ENCODE results near the gene DNAH5.

DNA sequence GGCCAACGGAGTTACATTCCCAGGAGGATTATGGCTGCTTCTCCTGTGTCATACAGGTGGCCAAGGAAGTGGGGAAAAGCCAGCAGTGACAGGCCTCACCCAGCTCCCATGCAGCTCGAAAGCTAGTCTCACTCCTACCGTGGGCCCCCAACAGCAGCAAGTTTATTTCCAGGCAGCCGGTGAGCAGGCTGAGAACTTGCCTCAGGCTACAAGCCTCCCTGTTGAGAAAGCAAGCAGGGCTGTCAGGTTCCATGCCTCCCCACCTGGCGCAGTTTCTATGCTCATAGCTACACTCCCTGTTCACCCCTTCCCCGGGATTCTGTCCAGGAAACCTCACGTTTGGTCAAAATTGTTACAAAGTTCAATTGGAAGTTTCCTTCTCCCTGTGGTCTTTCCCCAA lies 27.5 kb upstream of the DNAH5 start:
- TF ChIP-seq CTCF (IDR thresholded peaks at IDR 0.05): no peak
- no peak for TF ChIP-seq POLR2A (IDR thresholded peaks at IDR 0.05)

Data from right lobe of liver (tissue), 4 donors.